Panc1 (cell line): ENCODE results near the gene GID8. TPM values are rescaled to one million over a fixed set of nuclear protein-coding genes. Genes with fewer than 3 reads are reported as not detected.

Experiments
- ATAC-seq: fragments of 200-7000 bp; cut with Tn5 transposase; 2 replicates; pipeline ENCODE4 v1.9.1; 2020; ENCODE audit warnings: mild to moderate bottlenecking, moderate library complexity
- Bru-seq: library from RNA; stranded (reverse); fragments of 400-500 nt; gene quantifications from one replicate; lab custom pipeline; 2021; lab: Mats Ljungman, UMichigan
- BruChase-seq, 2 experiments: library from RNA; stranded (reverse); fragments of 400-500 nt; gene quantifications; one replicate each; lab custom pipeline; 2021; lab: Mats Ljungman, UMichigan
- BruUV-seq: library from RNA; stranded (reverse); fragments of 400-500 nt; replicated peaks from 2 replicates; lab custom pipeline; 2021; lab: Mats Ljungman, UMichigan
- CTCF ChIA-PET: fragments of 300-600 bp; sonication (Branson Sonifier 250); formaldehyde crosslinking; loops from one replicate; lab custom pipeline; 2022; ENCODE audit warnings: antibody characterized with exemption; lab: Charles Lee
- POLR2A ChIA-PET: fragments of 300-600 bp; sonication (Branson Sonifier 250); formaldehyde crosslinking; loops from one replicate; lab custom pipeline; 2022; ENCODE audit warnings: antibody characterized with exemption; lab: Charles Lee
- DNase-seq: peaks from one replicate; pipeline ENCODE4 v3.0.0-alpha.2; 2010; ENCODE audit warnings: low read depth, low spot score
- H3K27ac ChIP-seq: 2 replicates; pipeline ENCODE4 v1.5.1; 2011; ENCODE audit warnings: mild to moderate bottlenecking, low read length, inconsistent platforms
- H3K27me3 ChIP-seq: fragments of 200-500 bp; sonication (Bioruptor generic); 2 replicates; pipeline ENCODE4 v1.6.0; 2014; ENCODE audit warnings: low read length, inconsistent platforms; ENCODE audit not compliant: control insufficient read depth, insufficient read depth
- H3K36me3 ChIP-seq: fragments of 200-500 bp; sonication (Bioruptor generic); 2 replicates; pipeline ENCODE4 v1.5.1; 2014; ENCODE audit warnings: inconsistent platforms, mild to moderate bottlenecking, low read length, moderate library complexity; ENCODE audit not compliant: control insufficient read depth, insufficient read depth
- H3K4me1 ChIP-seq: 2 replicates; pipeline ENCODE4 v1.5.1; 2011; ENCODE audit warnings: inconsistent platforms, mild to moderate bottlenecking, low read length, moderate library complexity; ENCODE audit not compliant: control insufficient read depth, insufficient read depth
- H3K4me3 ChIP-seq, 2 experiments: 2 replicates each; pipeline ENCODE4 v1.5.1; 2011 to 2012; ENCODE audit warnings: low read depth in 2 of 2, low read length in 2 of 2, mild to moderate bottlenecking in 2 of 2, inconsistent platforms in 1 of 2, moderate library complexity in 1 of 2
- H3K9me3 ChIP-seq: fragments of 200-500 bp; sonication (Bioruptor generic); 2 replicates; pipeline ENCODE4 v1.5.1; 2014; ENCODE audit warnings: low read depth, mild to moderate bottlenecking, inconsistent platforms, low read length, moderate library complexity; ENCODE audit not compliant: control insufficient read depth, insufficient read depth
- CTCF ChIP-seq: fragments of 450-650 bp; IDR thresholded peaks from 2 replicates; pipeline ENCODE4 v1.5.1; 2017; ENCODE audit warnings: mild to moderate bottlenecking
- POLR2AphosphoS5 ChIP-seq: IDR thresholded peaks from 2 replicates; pipeline ENCODE4 v1.6.1; 2012; ENCODE audit warnings: mild to moderate bottlenecking, low read depth, low read length, moderate library complexity
- SIN3A ChIP-seq: IDR thresholded peaks from 2 replicates; pipeline ENCODE4 v1.6.1; 2012; ENCODE audit warnings: low read depth, mild to moderate bottlenecking, low read length, moderate library complexity, borderline replicate concordance; ENCODE audit not compliant: insufficient read depth
- TCF7L2 ChIP-seq: IDR thresholded peaks from 2 replicates; pipeline ENCODE4 v1.6.1; 2011; ENCODE audit warnings: mild to moderate bottlenecking, low read depth, low read length, inconsistent platforms
- in situ Hi-C: cut with HindIII; loops from 2 replicates; pipeline ENCODE4 v1.10.0; 2016; ENCODE audit warnings: low sequenced_read_pairs, low pct_unique_long_range_greater_than_20kb
- intact Hi-C: fragments of 100-400 bp; cut with micrococcal nuclease; formaldehyde crosslinking; loops from one replicate; pipeline ENCODE4 v1.10.0; 2022; ENCODE audit not compliant: unreplicated experiment
- long read RNA-seq: library from polyadenylated mRNA; unstranded; transcript quantifications from one replicate; pipeline ENCODE4 v2.0.0, GENCODE V29; 2021; ENCODE audit not compliant: unreplicated experiment
- polyA plus RNA-seq: library from polyadenylated mRNA; unstranded; fragments of >200 nt; gene quantifications from one replicate; pipeline ENCODE4 v1.2.1, GENCODE V29; 2012; ENCODE audit warnings: missing spikeins; ENCODE audit not compliant: insufficient read length
- total RNA-seq: library from RNA; stranded (reverse); gene quantifications from one replicate; pipeline ENCODE4 v1.2.1, GENCODE V29; 2021; ENCODE audit not compliant: unreplicated experiment
- TF ChIP-seq, protein P1 (sequence below), 2 experiments: IDR thresholded peaks; 2 replicates each; pipeline ENCODE4 v1.6.1; 2011 to 2012; ENCODE audit warnings: low read depth in 2 of 2, control low read depth in 1 of 2, low read length in 1 of 2, mild to moderate bottlenecking in 1 of 2, moderate library complexity in 1 of 2; ENCODE audit not compliant: insufficient read depth in 1 of 2

The GID8 gene
- total RNA-seq (37.3 TPM), Bru-seq, nascent RNA (percentile 85 among the genes with signal in this experiment), BruChase-seq, experiment 1, labeled RNA remaining after a 2-hour chase (percentile 95 among the genes with signal in this experiment), BruChase-seq, experiment 2, labeled RNA remaining after a 6-hour chase (percentile 97 among the genes with signal in this experiment)
- polyA plus RNA-seq = 27.2 TPM
- long read RNA-seq, full-length matches to known transcripts = 42 of 82 reads
- long read RNA-seq, partial matches to known transcripts = 33 of 82 reads
- long read RNA-seq, other reads (novel, unspliced or antisense) = 7 of 82 reads

GRCh38 chr20:62938105-62938888 lies at the start of gene GID8:
TSS of gene GID8 (plus strand) at chr20:62938147. CDS start at chr20:62941503, 3,356 bp downstream.
- no peak for TF ChIP-seq TCF7L2
- TF ChIP-seq, protein P1, sequence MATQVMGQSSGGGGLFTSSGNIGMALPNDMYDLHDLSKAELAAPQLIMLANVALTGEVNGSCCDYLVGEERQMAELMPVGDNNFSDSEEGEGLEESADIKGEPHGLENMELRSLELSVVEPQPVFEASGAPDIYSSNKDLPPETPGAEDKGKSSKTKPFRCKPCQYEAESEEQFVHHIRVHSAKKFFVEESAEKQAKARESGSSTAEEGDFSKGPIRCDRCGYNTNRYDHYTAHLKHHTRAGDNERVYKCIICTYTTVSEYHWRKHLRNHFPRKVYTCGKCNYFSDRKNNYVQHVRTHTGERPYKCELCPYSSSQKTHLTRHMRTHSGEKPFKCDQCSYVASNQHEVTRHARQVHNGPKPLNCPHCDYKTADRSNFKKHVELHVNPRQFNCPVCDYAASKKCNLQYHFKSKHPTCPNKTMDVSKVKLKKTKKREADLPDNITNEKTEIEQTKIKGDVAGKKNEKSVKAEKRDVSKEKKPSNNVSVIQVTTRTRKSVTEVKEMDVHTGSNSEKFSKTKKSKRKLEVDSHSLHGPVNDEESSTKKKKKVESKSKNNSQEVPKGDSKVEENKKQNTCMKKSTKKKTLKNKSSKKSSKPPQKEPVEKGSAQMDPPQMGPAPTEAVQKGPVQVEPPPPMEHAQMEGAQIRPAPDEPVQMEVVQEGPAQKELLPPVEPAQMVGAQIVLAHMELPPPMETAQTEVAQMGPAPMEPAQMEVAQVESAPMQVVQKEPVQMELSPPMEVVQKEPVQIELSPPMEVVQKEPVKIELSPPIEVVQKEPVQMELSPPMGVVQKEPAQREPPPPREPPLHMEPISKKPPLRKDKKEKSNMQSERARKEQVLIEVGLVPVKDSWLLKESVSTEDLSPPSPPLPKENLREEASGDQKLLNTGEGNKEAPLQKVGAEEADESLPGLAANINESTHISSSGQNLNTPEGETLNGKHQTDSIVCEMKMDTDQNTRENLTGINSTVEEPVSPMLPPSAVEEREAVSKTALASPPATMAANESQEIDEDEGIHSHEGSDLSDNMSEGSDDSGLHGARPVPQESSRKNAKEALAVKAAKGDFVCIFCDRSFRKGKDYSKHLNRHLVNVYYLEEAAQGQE (IDR thresholded peaks at IDR 0.05; ENCODE audit: insufficient read depth in 1 of 2, low read depth in 2 of 2, low read length in 1 of 2) = no peak
- no peak for TF ChIP-seq CTCF
- no peak for TF ChIP-seq SIN3A
- ATAC-seq = peak; percentile 73

DNA sequence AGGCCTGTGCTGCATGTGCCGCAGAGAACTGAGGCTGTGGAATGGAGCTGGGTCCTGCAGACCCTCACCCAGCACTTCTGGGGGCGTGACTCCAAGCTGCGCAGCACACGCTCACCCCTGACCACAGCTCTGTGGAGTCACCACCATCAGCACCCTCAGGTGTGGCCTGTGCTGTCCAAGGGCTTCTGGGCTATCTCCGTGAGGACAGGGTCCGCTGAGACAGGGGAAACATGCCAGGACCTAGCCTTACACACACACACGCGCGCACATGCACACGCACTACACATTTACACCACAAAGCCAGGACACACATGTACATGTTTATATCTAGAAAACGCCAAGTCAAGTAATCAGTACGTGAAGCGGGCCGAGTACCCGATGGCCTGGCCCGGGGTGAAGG lies 49.5 kb upstream of the GID8 start:
- ATAC-seq (no peak), DNase-seq (no peak)
- no peak overlapping the region for H3K4me3 ChIP-seq
- TF ChIP-seq, protein P1 (IDR thresholded peaks at IDR 0.05; ENCODE audit: insufficient read depth in 1 of 2, low read depth in 2 of 2, low read length in 1 of 2) = no peak
- TF ChIP-seq POLR2AphosphoS5 (no peak), SIN3A (no peak), CTCF (no peak), TCF7L2 (no peak)
- POLR2A ChIA-PET = no interaction called here
- in situ Hi-C loops (no loop called here), intact Hi-C loops (no loop called here)
- H3K4me1 ChIP-seq = peaks cover 7% of the 10 kb centered on the region
- H3K27ac ChIP-seq = no peak overlapping the region
- H3K36me3 ChIP-seq = peaks cover 17% of the 10 kb centered on the region
- H3K9me3 ChIP-seq = no peaks in the 10 kb centered on the region
- CTCF ChIA-PET = no interaction called here
- H3K27me3 ChIP-seq = no peaks in the 10 kb centered on the region
- no TSS peak for BruUV-seq

More at GRCh38 chr20:62938105-62938888, at the start of gene GID8:
- CTCF ChIA-PET = interaction anchor here (0.9 kb wide), 1 partner anchor 71 kb away, joined by 4 read pairs; no protein-coding TSS in a partner anchor
- H3K4me1 ChIP-seq = peaks cover 35% of the 10 kb centered on the region
- H3K27ac ChIP-seq = peak within 1 kb of the TSS; percentile 94
- peaks cover 11% of the 10 kb centered on the region for H3K36me3 ChIP-seq
- H3K27me3 ChIP-seq = no peaks in the 10 kb centered on the region
- no peak for DNase-seq
- no peaks in the 10 kb centered on the region for H3K9me3 ChIP-seq
- intact Hi-C loops = no loop called here
- H3K4me3 ChIP-seq = peak within 1 kb of the TSS; percentile 61 to 99
- POLR2A ChIA-PET = interaction anchor here (1.0 kb wide), 1 partner anchor 21 kb away, joined by 3 read pairs; no protein-coding TSS in a partner anchor
- BruUV-seq = no TSS peak
- in situ Hi-C loops = no loop called here
